ENCODE results near the gene PRSS35. TPM values are rescaled to one million over a fixed set of nuclear protein-coding genes. Genes with fewer than 3 reads are reported as not detected.
"Not testable (repeated sequence)": the region's sequence is repeated elsewhere in the genome, so short reads cannot be mapped to it uniquely, and the experiment has no call there.

Gene PRSS35
- total RNA-seq, 2 donors from 2014 or later = 0.85 to 10.0 TPM

DNA sequence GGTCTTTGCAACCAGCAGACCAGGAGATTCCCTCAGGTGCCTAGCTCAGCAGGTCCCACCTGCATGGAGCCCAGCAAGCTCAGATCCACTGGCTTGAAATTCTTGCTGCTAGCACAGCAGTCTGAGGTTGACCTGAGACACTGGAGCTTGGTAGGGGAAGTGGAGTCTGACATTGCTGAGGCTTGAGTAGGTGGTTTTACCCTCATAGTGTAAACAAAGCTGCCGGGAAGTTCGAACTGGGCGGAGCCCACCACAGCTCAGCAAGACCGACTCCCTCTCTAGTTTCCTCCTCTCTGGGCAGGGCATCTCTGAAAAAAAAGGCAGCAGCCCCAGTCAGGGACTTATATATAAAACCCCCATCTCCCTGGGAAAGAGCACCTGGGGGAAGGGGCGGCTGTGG is 34.3 kb downstream of the PRSS35 start:
- no peak for DNase-seq (ENCODE audit: low spot score)
- H3K36me3 ChIP-seq = no peaks in the 10 kb centered on the region
- H3K27me3 ChIP-seq = no peaks in the 10 kb centered on the region
- no peak overlapping the region for H3K4me3 ChIP-seq
- H3K27ac ChIP-seq = no peak overlapping the region
- no peaks in the 10 kb centered on the region for H3K9me3 ChIP-seq
- TF ChIP-seq, protein P1, sequence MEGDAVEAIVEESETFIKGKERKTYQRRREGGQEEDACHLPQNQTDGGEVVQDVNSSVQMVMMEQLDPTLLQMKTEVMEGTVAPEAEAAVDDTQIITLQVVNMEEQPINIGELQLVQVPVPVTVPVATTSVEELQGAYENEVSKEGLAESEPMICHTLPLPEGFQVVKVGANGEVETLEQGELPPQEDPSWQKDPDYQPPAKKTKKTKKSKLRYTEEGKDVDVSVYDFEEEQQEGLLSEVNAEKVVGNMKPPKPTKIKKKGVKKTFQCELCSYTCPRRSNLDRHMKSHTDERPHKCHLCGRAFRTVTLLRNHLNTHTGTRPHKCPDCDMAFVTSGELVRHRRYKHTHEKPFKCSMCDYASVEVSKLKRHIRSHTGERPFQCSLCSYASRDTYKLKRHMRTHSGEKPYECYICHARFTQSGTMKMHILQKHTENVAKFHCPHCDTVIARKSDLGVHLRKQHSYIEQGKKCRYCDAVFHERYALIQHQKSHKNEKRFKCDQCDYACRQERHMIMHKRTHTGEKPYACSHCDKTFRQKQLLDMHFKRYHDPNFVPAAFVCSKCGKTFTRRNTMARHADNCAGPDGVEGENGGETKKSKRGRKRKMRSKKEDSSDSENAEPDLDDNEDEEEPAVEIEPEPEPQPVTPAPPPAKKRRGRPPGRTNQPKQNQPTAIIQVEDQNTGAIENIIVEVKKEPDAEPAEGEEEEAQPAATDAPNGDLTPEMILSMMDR (IDR thresholded peaks at IDR 0.05) = no peak
- H3K4me1 ChIP-seq = no peaks in the 10 kb centered on the region

DNA sequence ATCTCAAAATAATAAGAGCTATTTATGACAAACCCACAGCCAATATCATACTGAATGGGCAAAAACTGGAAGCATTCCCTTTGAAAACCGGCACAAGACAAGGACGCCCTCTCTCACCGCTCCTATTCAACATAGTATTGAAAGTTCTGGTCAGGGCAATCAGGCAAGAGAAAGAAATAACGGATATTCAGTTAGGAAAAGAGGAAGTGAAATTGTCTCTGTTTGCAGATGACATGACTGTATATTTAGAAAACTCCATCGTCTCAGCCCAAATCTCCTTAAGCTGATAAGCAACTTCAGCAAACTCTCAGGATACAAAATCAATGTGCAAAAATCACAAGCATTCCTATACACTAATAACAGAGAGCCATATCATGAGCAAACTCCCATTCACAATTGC is 38.1 kb downstream of the PRSS35 start:
- not testable (repeated sequence) for DNase-seq (ENCODE audit: low spot score); H3K4me1 ChIP-seq

DNA sequence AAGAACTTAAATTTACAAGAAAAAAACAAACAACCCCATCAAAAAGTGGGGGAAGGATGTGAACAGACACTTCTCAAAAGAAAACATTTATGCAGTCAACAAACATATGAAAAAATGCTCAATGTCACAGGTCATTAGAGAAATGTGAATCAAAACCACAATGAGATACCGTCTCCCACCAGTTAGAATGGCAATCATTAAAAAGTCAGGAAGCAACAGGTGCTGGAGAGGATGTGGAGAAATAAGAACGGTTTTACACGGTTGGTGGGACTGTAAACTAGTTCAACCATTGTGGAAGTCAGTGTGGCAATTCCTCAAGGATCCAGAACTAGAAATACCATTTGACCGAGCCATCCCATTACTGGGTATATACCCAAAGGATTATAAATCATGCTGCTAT is 39.4 kb downstream of the PRSS35 start:
- not testable (repeated sequence) for H3K4me3 ChIP-seq; H3K36me3 ChIP-seq; H3K4me1 ChIP-seq; DNase-seq (ENCODE audit: low spot score); H3K27ac ChIP-seq; H3K9me3 ChIP-seq; H3K27me3 ChIP-seq

More for the DNA sequence above, 38.1 kb downstream of the PRSS35 start:
- not testable (repeated sequence) for H3K4me3 ChIP-seq, H3K9me3 ChIP-seq, H3K27ac ChIP-seq, H3K27me3 ChIP-seq, H3K36me3 ChIP-seq

DNA sequence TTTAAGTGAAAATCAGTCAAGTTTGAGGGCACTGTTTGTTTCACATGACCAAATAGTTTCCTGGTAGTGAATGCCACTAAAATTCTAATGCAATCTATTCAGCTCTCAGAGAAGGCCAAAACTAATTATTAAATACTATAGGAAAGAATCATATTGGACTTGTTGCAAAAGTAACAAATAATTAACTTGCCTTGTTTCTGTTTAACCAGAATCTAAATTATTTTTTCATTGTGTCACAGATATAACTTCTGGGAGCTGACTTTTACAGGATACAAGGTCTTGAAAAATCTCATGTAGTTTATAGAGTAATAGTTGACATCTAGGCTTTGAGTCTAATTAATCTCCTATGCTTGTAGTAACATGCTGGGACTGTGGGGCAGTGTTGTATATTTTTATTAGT is 44.5 kb downstream of the PRSS35 start:
- no peak for DNase-seq (ENCODE audit: low spot score)
- no peaks in the 10 kb centered on the region for H3K9me3 ChIP-seq
- H3K4me1 ChIP-seq = no peaks in the 10 kb centered on the region
- no peak overlapping the region for H3K27ac ChIP-seq
- H3K27me3 ChIP-seq = no peaks in the 10 kb centered on the region
- no peak overlapping the region for H3K4me3 ChIP-seq
- TF ChIP-seq, protein P1 (IDR thresholded peaks at IDR 0.05) = no peak
- no peaks in the 10 kb centered on the region for H3K36me3 ChIP-seq

DNA sequence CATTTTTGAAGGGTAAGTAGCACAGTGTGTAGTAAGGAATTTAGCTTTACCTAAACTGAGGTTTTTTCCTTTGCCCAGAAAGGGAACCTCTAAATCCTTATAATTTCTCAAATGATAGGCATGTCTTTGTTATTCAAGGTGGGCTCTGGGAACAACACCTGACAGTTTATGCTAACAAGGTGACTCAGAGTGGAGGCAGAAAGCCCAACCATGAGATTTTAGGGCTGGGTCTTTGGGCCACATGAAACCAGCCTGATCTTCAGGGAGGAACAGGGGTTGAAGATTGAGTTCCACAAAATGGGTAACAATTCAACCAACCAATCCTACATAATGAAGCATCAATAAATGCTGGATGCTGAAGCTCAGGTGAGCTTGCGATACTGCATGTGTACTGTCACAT is 46.6 kb downstream of the PRSS35 start:
- Histone ChIP-seq H3K4me3 (no peak overlapping the region), H3K27ac (no peak overlapping the region), H3K27me3 (no peaks in the 10 kb centered on the region), H3K9me3 (no peaks in the 10 kb centered on the region), H3K36me3 (no peaks in the 10 kb centered on the region), H3K4me1 (no peaks in the 10 kb centered on the region)
- TF ChIP-seq, protein P1 (IDR thresholded peaks at IDR 0.05) = no peak
- DNase-seq (ENCODE audit: low spot score) = no peak

DNA sequence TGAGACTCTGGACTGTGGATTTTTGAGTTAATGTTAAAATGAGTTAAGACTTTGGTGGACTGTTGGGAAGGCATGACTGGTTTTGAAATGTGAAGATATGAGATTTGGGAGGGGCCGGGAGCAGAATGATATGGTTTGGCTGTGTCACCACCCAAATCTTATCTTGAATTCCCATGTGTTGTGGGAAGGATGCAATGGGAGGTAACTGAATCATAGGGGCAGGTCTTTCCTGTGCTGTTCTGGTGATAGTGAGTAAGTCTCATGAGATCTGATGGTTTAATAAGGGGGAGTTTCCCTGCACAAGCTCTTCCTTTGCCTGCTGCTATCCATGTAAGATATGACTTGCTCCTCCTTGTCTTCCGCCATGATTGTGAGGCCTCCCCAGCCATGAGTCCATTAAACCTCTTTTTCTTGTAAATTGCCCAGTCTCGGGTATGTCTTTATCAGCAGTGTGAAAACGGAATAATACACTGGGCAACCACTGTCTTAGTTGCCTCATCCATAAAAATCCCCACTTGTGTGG is 59.4 kb downstream of the PRSS35 start:
- not testable (repeated sequence) for H3K27me3 ChIP-seq; H3K4me1 ChIP-seq; H3K4me3 ChIP-seq; H3K27ac ChIP-seq; H3K9me3 ChIP-seq; H3K36me3 ChIP-seq; DNase-seq (ENCODE audit: low spot score)

DNA sequence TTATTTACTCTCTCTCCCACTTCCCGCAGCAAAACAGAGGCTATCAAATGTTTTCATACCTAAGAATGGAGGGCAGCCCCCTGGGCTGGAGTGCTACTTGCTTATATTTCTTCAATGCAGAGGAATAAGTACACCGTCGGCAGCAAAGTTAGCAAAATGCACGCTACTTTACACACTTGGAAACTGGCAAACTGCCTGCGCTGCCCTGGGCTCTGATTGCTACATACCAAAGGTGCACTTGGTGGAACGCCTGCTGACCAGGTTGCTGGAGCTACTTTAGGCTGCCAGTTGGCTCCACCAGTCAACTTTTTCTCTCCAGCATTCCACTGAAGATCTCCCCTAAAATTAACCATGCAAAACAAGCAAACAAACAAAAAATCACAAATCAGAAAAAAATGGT is 62.4 kb downstream of the PRSS35 start:
- Histone ChIP-seq H3K9me3 (no peaks in the 10 kb centered on the region), H3K36me3 (no peaks in the 10 kb centered on the region), H3K4me3 (no peak overlapping the region), H3K27ac (no peak overlapping the region), H3K27me3 (no peaks in the 10 kb centered on the region), H3K4me1 (no peaks in the 10 kb centered on the region)
- TF ChIP-seq, protein P1 (IDR thresholded peaks at IDR 0.05) = no peak
- no peak for DNase-seq (ENCODE audit: low spot score)

Other genes with a start within 250 kb of the PRSS35 start
- gene ME1, start 81.5 kb upstream of the PRSS35 start, total RNA-seq = 10 to 100 TPM; 25.6 to 26.5 TPM
- gene SNAP91, start 196.6 kb downstream of the PRSS35 start, total RNA-seq = under 1 TPM; 0.20 to 0.26 TPM

Data from right atrium auricular region (tissue), 2 donors.